SK-N-SH (cell line): ENCODE measurements around the gene DNAJA3. TPM values are rescaled to one million over a fixed set of nuclear protein-coding genes. Genes with fewer than 3 reads are reported as not detected.
A peak's percentile ranks its signal among the peaks of the same experiment; 100 is the strongest.

Experiments used
- CTCF ChIA-PET: fragments of 300-600, 350-600 bp; formaldehyde crosslinking; extraction: SDS; loops from one replicate; lab custom pipeline; 2021; lab: Yijun Ruan, JAX
- POLR2A ChIA-PET: fragments of 350-600 bp; sonication (Branson Sonifier 250); formaldehyde crosslinking; extraction: SDS; loops from one replicate; lab custom pipeline; 2020; ENCODE audit warnings: antibody characterized with exemption, inconsistent platforms; lab: Yijun Ruan, JAX
- DNase-seq: peaks from one replicate; pipeline ENCODE4 v3.0.0; 2012
- H2AFZ ChIP-seq: fragments of 200-600 bp; sonication (generic); 2 replicates; pipeline ENCODE4 v1.8.1; 2016; ENCODE audit warnings: antibody characterized with exemption, mild to moderate bottlenecking, low read depth
- H3F3A ChIP-seq: fragments of 200-600 bp; sonication (generic); replicated peaks from 2 replicates; pipeline ENCODE3; 2016; ENCODE audit warnings: antibody characterized with exemption, mild to moderate bottlenecking; ENCODE audit not compliant: insufficient read depth
- H3K27ac ChIP-seq, 2 experiments: fragments of 200-500 bp in 1 of 2; fragments of 200-600 bp in 1 of 2; sonication (Bioruptor generic) in 1 of 2; sonication (generic), shearing (Covaris generic) in 1 of 2; 2 replicates each; pipeline versions ENCODE4 v1.5.1 to v1.6.1; 2014 to 2016; ENCODE audit warnings: low read depth in 2 of 2, inconsistent platforms in 1 of 2, low read length in 1 of 2, mild to moderate bottlenecking in 1 of 2, mixed read lengths in 1 of 2
- H3K27me3 ChIP-seq: fragments of 200-600 bp; sonication (generic), shearing (Covaris generic); 2 replicates; pipeline ENCODE4 v1.6.1; 2016; ENCODE audit warnings: mixed run types; ENCODE audit not compliant: insufficient read depth
- H3K36me3 ChIP-seq, 2 experiments: fragments of 200-500 bp in 1 of 2; fragments of 200-600 bp in 1 of 2; sonication (Bioruptor generic) in 1 of 2; sonication (generic) in 1 of 2; replicated peaks in 1 of 2; 2 replicates each; pipeline versions ENCODE3 to v1.5.1; 2014 to 2016; ENCODE audit warnings: low read length in 1 of 2, mild to moderate bottlenecking in 1 of 2; ENCODE audit not compliant: insufficient read depth in 2 of 2, control insufficient read depth in 1 of 2
- H3K4me1 ChIP-seq, 2 experiments: fragments of 200-500 bp in 1 of 2; fragments of 200-600 bp in 1 of 2; sonication (Bioruptor generic) in 1 of 2; sonication (generic), shearing (Covaris generic) in 1 of 2; 2 replicates each; pipeline versions ENCODE4 v1.5.1 to v1.6.1; 2014 to 2016; ENCODE audit warnings: low read depth in 1 of 2, low read length in 1 of 2, mixed run types in 1 of 2; ENCODE audit not compliant: insufficient read depth in 2 of 2, control insufficient read depth in 1 of 2
- H3K4me2 ChIP-seq: fragments of 200-600 bp; sonication (generic), shearing (Covaris generic); 2 replicates; pipeline ENCODE4 v1.6.1; 2017; ENCODE audit warnings: mixed run types
- H3K4me3 ChIP-seq, 2 experiments: fragments of 200-500 bp in 1 of 2; fragments of 200-600 bp in 1 of 2; sonication (Bioruptor generic) in 1 of 2; sonication (generic), shearing (Covaris generic) in 1 of 2; 2 replicates each; pipeline versions ENCODE4 v1.5.1 to v1.8.1; 2014 to 2016; ENCODE audit warnings: low read depth in 2 of 2, inconsistent platforms in 1 of 2, low read length in 1 of 2, mild to moderate bottlenecking in 1 of 2, mixed read lengths in 1 of 2, moderate library complexity in 1 of 2
- H3K79me2 ChIP-seq: fragments of 200-600 bp; sonication (generic); 2 replicates; pipeline ENCODE4 v1.8.1; 2017; ENCODE audit warnings: mild to moderate bottlenecking; ENCODE audit not compliant: insufficient read depth
- H3K9ac ChIP-seq: fragments of 200-600 bp; sonication (generic); 2 replicates; pipeline ENCODE4 v1.6.1; 2017; ENCODE audit warnings: mixed run types
- H3K9me2 ChIP-seq: fragments of 200-600 bp; sonication (generic); 2 replicates; pipeline ENCODE4 v1.6.1; 2017; ENCODE audit warnings: mixed run types
- H3K9me3 ChIP-seq: fragments of 200-600 bp; sonication (generic); 2 replicates; pipeline ENCODE4 v1.6.1; 2017; ENCODE audit warnings: mixed run types, mild to moderate bottlenecking, moderate library complexity
- H4K20me1 ChIP-seq: fragments of 200-600 bp; sonication (generic); 2 replicates; pipeline ENCODE4 v1.6.1; 2017; ENCODE audit warnings: mild to moderate bottlenecking, mixed run types; ENCODE audit not compliant: insufficient read depth
- EP300 ChIP-seq, 2 experiments: IDR thresholded peaks; 2 replicates each; pipeline versions ENCODE4 v1.4.0 to v1.6.1; 2012; ENCODE audit warnings: borderline replicate concordance in 1 of 2, low read depth in 1 of 2, low read length in 1 of 2
- FOSL2 ChIP-seq: IDR thresholded peaks from 2 replicates; pipeline ENCODE4 v1.4.0; 2012; ENCODE audit warnings: low read depth, mild to moderate bottlenecking, moderate library complexity, borderline replicate concordance
- FOXM1 ChIP-seq: IDR thresholded peaks from 2 replicates; pipeline ENCODE4 v1.4.0; 2012; ENCODE audit warnings: low read depth, mild to moderate bottlenecking
- NRF1 ChIP-seq: IDR thresholded peaks from 2 replicates; pipeline ENCODE4 v1.6.1; 2012; ENCODE audit warnings: low read depth, mild to moderate bottlenecking, low read length
- POLR2AphosphoS5 ChIP-seq: IDR thresholded peaks from 2 replicates; pipeline ENCODE4 v1.6.1; 2012; ENCODE audit warnings: low read depth, low read length
- RAD21 ChIP-seq: IDR thresholded peaks from 2 replicates; pipeline ENCODE4 v1.6.1; 2012; ENCODE audit warnings: mild to moderate bottlenecking, low read length
- RXRA ChIP-seq: IDR thresholded peaks from 2 replicates; pipeline ENCODE4 v1.4.0; 2012; ENCODE audit warnings: low read depth, mild to moderate bottlenecking, borderline replicate concordance
- SIN3A ChIP-seq: IDR thresholded peaks from 2 replicates; pipeline ENCODE4 v1.6.1; 2012; ENCODE audit warnings: low read depth, mild to moderate bottlenecking, low read length, moderate library complexity, borderline replicate concordance
- SMC3 ChIP-seq: IDR thresholded peaks from 2 replicates; pipeline ENCODE4 v1.6.1; 2012; ENCODE audit warnings: low read depth, low read length, improper control_type of control experiment
- TAF1 ChIP-seq: IDR thresholded peaks from 2 replicates; pipeline ENCODE4 v1.6.1; 2012; ENCODE audit warnings: low read depth, mild to moderate bottlenecking, low read length, moderate library complexity, borderline replicate concordance
- TCF12 ChIP-seq: IDR thresholded peaks from 2 replicates; pipeline ENCODE4 v1.4.0; 2012
- WGBS: methylation state at CpG from one replicate; pipeline ENCODE4 v1.1.6; 2017; ENCODE audit warnings: low lambda C conversion rate; 5-methylcytosine and 5-hydroxymethylcytosine counted together
- polyA plus RNA-seq, 3 experiments: library from polyadenylated mRNA; depleted of rRNA; stranded (reverse); fragments of >200 nt; gene quantifications; 2 replicates each; pipeline ENCODE4 v1.2.3, GENCODE V29; 2012
- TF ChIP-seq, protein P1 (sequence below): IDR thresholded peaks from 2 replicates; pipeline ENCODE4 v1.4.0; 2012; ENCODE audit warnings: low read depth, borderline replicate concordance
- TF ChIP-seq, protein P2 (sequence below): IDR thresholded peaks from 2 replicates; pipeline ENCODE4 v1.4.0; 2012; ENCODE audit warnings: low read depth
- TF ChIP-seq, protein P3 (sequence below): IDR thresholded peaks from 2 replicates; pipeline ENCODE4; 2012
- TF ChIP-seq, protein P4 (sequence below): fragments of 200-600 bp; sonication (generic); IDR thresholded peaks from 2 replicates; pipeline ENCODE4 v1.6.1; 2017; ENCODE audit warnings: antibody characterized with exemption, mild to moderate bottlenecking, moderate library complexity
- TF ChIP-seq, protein P5 (sequence below): IDR thresholded peaks from 2 replicates; pipeline ENCODE4 v1.4.0; 2012; ENCODE audit warnings: low read depth, borderline replicate concordance

DNAJA3 gene
- polyA plus RNA-seq, 1 of the 3 experiments (the other 2 are of a cell fraction) = 52.6 TPM

DNA sequence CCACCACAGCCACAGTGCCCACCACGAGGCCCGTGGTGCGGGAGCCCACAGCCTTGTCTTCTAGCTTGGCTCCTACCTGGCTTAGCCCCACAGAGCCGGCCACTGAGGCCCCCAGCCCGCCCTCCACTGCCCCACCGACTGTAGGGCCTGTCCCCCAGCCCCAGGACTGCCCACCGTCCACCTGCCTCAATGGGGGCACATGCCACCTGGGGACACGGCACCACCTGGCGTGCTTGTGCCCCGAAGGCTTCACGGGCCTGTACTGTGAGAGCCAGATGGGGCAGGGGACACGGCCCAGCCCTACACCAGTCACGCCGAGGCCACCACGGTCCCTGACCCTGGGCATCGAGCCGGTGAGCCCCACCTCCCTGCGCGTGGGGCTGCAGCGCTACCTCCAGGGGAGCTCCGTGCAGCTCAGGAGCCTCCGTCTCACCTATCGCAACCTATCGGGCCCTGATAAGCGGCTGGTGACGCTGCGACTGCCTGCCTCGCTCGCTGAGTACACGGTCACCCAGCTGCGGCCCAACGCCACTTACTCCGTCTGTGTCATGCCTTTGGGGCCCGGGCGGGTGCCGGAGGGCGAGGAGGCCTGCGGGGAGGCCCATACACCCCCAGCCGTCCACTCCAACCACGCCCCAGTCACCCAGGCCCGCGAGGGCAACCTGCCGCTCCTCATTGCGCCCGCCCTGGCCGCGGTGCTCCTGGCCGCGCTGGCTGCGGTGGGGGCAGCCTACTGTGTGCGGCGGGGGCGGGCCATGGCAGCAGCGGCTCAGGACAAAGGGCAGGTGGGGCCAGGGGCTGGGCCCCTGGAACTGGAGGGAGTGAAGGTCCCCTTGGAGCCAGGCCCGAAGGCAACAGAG lies 43.5 kb upstream of the DNAJA3 start:
- Histone ChIP-seq H2AFZ (no peak overlapping the region), H3K4me2 (no peak overlapping the region), H3F3A (peaks cover 26% of the 10 kb centered on the region), H3K79me2 (peaks cover 19% of the 10 kb centered on the region; the same call in 1 of the 2 replicates), H3K4me1 (peaks cover 36 to 70% of the 10 kb centered on the region in 2 experiments; a peak in 3 of 4 replicates), H3K9me2 (no peaks in the 10 kb centered on the region), H3K9ac (no peak overlapping the region), H3K4me3 (no peak overlapping the region), H4K20me1 (peaks cover 38% of the 10 kb centered on the region), H3K36me3 (peaks cover 0 to 35% of the 10 kb centered on the region in 2 experiments), H3K27me3 (no peaks in the 10 kb centered on the region), H3K27ac (peak overlapping the region in 1 of 2 experiments; percentile 93; a peak in 1 of 4 replicates), H3K9me3 (no peaks in the 10 kb centered on the region)
- ChIA-PET POLR2A (interaction anchor here (1.1 to 2.1 kb wide), 2 partner anchors 9 to 11 kb away, joined by 4 to 7 read pairs; no protein-coding TSS in a partner anchor), CTCF (interaction anchor here (1.5 to 32.1 kb wide), 4 partner anchors 9 to 22 kb away, joined by 3 to 558 read pairs (median 8); no protein-coding TSS in a partner anchor)
- TF ChIP-seq NRF1 (no peak), TAF1 (no peak), SMC3 (no peak), SIN3A (no peak), POLR2AphosphoS5 (no peak), EP300 (IDR thresholded peaks at IDR 0.05; ENCODE audit: borderline replicate concordance in 1 of 2, low read depth in 1 of 2, low read length in 1 of 2) (no peak), TCF12 (no peak), RXRA (no peak), RAD21 (no peak), FOXM1 (no peak), FOSL2 (no peak)
- TF ChIP-seq, protein P1, sequence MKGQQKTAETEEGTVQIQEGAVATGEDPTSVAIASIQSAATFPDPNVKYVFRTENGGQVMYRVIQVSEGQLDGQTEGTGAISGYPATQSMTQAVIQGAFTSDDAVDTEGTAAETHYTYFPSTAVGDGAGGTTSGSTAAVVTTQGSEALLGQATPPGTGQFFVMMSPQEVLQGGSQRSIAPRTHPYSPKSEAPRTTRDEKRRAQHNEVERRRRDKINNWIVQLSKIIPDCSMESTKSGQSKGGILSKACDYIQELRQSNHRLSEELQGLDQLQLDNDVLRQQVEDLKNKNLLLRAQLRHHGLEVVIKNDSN = no peak
- TF ChIP-seq, protein P2, sequence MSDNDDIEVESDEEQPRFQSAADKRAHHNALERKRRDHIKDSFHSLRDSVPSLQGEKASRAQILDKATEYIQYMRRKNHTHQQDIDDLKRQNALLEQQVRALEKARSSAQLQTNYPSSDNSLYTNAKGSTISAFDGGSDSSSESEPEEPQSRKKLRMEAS = no peak
- TF ChIP-seq, protein P3, sequence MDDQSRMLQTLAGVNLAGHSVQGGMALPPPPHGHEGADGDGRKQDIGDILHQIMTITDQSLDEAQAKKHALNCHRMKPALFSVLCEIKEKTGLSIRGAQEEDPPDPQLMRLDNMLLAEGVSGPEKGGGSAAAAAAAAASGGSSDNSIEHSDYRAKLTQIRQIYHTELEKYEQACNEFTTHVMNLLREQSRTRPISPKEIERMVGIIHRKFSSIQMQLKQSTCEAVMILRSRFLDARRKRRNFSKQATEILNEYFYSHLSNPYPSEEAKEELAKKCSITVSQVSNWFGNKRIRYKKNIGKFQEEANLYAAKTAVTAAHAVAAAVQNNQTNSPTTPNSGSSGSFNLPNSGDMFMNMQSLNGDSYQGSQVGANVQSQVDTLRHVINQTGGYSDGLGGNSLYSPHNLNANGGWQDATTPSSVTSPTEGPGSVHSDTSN = no peak
- TF ChIP-seq, protein P4, sequence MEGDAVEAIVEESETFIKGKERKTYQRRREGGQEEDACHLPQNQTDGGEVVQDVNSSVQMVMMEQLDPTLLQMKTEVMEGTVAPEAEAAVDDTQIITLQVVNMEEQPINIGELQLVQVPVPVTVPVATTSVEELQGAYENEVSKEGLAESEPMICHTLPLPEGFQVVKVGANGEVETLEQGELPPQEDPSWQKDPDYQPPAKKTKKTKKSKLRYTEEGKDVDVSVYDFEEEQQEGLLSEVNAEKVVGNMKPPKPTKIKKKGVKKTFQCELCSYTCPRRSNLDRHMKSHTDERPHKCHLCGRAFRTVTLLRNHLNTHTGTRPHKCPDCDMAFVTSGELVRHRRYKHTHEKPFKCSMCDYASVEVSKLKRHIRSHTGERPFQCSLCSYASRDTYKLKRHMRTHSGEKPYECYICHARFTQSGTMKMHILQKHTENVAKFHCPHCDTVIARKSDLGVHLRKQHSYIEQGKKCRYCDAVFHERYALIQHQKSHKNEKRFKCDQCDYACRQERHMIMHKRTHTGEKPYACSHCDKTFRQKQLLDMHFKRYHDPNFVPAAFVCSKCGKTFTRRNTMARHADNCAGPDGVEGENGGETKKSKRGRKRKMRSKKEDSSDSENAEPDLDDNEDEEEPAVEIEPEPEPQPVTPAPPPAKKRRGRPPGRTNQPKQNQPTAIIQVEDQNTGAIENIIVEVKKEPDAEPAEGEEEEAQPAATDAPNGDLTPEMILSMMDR = no peak
- TF ChIP-seq, protein P5, sequence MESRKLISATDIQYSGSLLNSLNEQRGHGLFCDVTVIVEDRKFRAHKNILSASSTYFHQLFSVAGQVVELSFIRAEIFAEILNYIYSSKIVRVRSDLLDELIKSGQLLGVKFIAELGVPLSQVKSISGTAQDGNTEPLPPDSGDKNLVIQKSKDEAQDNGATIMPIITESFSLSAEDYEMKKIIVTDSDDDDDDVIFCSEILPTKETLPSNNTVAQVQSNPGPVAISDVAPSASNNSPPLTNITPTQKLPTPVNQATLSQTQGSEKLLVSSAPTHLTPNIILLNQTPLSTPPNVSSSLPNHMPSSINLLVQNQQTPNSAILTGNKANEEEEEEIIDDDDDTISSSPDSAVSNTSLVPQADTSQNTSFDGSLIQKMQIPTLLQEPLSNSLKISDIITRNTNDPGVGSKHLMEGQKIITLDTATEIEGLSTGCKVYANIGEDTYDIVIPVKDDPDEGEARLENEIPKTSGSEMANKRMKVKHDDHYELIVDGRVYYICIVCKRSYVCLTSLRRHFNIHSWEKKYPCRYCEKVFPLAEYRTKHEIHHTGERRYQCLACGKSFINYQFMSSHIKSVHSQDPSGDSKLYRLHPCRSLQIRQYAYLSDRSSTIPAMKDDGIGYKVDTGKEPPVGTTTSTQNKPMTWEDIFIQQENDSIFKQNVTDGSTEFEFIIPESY = no peak
- DNase-seq = no peak
- 97% methylated on average over 32 of the region's 55 CpGs for WGBS
